ENCODE measurements around the gene PITPNC1.

PITPNC1 gene

DNA sequence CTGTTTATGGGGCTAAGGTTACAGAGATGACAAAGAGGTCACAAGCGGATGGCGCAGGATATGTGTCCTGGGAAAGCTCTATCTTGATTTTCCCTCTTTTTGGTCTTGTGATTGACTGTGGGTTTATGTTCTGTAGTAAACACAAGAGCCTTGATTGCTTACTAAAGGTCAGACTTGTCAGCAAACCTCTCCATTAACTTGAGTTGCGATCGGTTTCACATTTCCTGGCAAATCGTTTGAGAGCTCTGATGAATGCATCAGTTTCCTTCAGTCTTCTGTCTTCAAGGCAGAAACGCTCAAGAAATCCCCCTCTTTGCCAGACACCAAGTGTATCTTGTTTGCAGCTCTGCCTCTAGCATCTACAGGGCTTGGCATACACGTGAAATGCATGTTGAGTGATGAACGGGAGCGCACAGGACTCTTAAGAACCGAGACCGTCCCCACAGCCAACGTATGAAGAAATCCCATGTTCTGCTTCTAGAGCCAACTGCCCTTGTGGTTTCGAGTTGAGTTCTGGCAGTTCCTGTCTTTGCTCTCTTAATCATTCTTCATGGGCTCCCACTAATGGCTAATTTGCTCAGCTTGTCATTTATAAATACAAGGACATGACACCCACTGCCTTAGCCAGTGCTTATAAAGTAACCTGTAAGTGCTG, 143.3 kb downstream of the PITPNC1 start:
- DNase-seq: no peak

DNA sequence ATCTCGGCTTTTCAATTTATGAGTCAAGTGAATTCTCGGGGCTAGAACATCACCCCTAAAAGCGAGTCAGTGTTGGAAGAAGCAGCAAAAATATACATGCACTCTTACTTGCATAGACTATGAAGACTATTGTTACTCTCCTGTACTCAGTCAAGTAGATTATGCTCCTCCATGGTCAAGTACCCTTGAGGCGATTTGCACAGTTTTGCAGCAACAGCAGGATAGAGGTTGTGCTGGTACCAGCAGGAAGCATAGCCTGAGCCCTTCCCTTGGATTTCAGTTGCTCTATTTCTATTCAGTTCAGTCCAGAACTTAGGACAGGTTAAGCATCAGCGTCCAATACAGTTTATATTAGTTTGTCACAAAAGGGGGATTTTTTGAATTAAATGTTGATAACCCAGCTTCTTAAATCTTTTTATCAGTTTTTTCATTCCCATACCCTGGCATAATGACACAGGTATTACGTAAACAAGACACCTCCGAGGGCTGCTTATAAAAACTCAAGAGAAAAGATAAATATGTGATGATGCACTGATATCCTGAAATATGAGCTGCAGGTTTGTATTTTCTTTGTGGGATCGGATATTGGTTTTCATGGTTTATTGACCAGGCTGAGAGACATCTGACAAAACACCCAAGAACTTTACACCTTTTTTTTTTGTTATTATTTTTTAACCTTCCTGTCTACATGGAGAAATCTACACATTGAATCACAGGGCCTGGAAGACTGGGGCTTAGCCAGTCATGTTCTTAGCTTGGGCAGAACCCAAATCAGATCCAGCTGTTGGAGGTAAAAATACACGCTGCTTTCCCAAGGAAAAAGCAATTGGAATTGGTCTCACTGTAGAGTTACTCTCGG, 144.1 kb downstream of the PITPNC1 start:
- DNase-seq: no peak

- no peak for DNase-seq
Observed at GRCh38 chr17:67521775-67522069, 144.6 kb downstream of the PITPNC1 start.

DNA sequence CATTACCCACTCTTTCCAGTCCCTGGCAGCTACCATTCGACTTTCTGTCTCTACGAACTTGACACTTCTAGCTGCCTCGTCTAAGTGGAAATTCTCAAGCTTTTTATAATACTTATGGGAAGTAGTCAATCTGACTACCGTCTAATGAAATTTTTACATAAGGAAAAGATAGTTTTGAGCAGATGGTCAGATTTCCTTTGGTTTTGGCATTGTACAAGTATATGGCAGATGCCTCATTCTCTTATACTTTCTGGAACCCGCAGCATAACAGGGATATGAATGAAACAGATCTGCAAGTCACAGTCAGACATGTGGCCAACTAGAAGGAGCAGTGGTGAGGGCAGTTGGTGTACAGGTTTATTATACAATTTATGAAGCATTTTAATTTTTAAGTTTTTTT, 146.0 kb downstream of the PITPNC1 start:
- DNase-seq: no peak

- DNase-seq: no peak
Observed at GRCh38 chr17:67525239-67526135, 148.4 kb downstream of the PITPNC1 start.

GRCh38 chr17:67526700-67527099, 149.6 kb downstream of the PITPNC1 start:
- DNase-seq: no peak

GRCh38 chr17:67528751-67529436, 151.8 kb downstream of the PITPNC1 start:
- peak; percentile 41 for DNase-seq

- DNase-seq: no peak
Observed at GRCh38 chr17:67531291-67531690, 154.2 kb downstream of the PITPNC1 start.

DNA sequence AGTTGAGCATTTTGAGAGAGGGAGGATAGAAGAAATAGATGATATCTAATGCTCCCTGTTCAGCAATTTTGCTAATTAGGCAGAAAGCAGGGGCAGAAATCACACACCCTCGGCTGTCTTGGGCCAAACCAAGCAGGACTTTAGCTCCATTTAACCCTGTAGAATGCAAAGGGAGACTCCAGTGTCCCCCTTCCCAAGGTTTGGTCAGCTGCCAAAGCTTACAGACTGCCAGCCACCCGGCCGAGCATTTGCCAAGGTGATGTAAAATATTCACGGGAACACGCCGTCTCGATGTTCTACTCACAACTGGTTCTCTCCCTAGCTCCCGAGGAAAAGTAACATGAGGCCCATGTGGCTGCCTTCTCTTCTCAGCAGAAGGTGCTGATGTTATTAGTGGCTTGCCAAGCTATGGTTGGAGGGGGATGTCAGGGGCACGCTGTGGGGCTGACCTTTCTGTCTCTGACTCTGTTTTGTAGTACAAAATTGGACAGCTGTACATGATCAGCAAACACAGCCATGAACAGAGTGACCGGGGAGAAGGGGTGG, 155.3 kb downstream of the PITPNC1 start:
- DNase-seq: no peak

- no peak for DNase-seq
Observed at GRCh38 chr17:67534941-67535340, 157.9 kb downstream of the PITPNC1 start.

GRCh38 chr17:67542219-67543114, 165.4 kb downstream of the PITPNC1 start:
- DNase-seq: no peak

DNA sequence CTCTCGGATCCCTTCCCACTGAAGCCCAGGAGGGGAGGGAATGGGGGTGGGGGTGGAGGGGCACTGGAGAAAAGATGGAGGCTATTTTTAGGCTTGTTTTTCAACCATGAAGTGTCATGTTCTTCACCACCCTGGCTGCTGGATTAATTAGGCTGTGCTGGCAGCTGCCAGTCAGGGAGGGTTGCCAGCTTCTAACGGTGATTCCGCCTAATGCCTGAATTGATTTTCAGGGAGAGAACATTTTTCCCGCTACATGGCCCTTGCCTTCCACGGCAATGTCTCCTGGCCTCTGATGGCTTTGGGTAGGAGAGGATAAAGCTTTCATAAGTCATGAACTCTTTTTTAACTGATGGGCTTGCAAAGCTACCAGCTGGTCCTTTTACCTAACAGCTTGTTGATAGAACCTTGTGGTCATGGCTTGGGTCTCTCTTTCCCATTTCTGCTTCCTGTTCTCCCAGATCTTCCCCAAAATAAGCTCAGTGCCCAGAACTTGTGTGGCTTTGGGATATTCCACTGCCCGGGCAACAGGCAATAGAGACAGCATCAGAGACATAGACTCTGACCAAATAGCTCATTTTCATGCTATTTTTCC, 167.4 kb downstream of the PITPNC1 start:
- no peak for DNase-seq

DNA sequence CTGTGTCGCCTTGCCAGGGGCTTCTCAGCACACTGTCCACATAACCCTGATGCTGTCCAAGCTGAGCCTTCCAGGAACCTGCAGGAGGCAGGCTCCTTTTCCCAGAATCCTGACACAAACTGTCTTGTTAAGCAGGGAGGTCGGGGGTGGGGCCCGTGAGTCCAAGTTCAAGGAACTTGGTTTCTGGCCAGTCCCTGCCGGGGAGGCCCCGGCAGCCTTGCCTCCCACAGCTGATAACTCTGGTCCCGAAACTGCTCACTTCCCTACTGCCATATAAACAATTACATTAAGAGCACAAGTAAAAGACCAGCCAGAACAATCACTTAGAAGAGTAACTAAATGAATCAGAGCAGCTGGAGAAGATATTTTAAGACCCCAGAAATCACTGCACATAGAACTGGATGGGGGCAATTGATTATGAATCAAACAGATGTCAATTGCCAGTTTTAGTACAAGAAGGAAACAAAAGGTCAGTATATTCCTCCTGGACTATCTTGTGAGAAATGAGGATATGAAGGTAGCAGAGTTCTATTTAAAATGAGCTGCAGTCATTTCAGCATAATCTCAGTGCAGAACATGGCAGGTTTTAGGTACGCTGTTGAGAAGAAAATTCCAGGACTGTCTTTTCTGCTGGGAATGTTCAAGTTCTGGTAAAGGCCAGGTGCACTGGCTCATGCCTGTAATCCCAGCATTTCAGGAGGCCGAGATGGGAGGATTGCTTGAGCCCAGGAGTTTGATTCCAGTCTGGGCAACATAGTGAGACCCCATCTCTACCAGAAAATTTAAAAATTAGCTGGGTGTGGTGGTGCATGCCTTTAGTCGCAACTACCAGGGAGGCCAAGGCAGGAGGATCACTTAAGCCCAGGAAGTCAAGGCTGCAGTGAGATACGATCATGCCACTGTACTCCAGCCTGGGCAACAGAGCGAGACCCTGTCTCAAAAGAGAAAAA, 169.8 kb downstream of the PITPNC1 start:
- no peak for DNase-seq

GRCh38 chr17:67548693-67549092, 171.6 kb downstream of the PITPNC1 start:
- DNase-seq: no peak

GRCh38 chr17:67549820-67550219, 172.7 kb downstream of the PITPNC1 start:
- DNase-seq: no peak

DNA sequence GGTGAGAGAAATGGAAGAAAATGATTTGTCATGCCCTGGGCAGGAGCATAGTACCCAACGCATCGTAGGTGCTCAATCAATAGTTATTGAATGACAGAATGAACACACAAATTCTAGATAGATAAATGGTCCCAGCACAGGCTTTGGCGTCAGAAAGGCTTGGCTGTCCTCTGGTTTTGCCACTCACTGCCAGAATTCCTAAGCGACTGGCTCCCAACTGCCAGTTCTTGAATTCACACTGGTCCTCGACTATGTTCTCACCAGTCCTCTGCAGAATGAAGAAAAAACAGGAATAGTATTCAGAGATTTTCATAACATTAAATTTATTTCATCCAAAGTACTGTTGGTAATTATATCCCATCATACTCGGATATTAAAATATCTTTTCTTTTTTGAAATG, 177.6 kb downstream of the PITPNC1 start:
- no peak for DNase-seq

DNA sequence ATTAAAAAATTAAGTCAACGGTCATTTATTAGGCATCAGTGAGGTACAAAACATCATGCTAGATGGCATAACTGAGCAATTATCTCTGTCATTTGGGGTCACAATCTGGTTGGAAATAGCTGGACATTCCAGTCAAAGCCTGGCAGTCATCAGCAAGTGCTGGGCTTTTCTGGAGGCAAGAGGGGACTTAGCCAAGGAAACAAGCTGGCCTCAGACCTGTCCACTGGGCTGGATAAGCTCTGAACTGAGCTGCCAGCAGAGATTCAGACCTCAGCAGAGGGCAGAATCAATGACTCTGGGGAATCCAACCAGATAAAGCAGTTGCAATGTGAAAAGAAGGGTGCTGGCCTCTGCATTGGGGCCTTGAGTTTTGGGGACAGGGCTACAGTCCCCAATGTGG, 178.8 kb downstream of the PITPNC1 start:
- DNase-seq: no peak

- DNase-seq: no peak
Observed at GRCh38 chr17:67557052-67557845, 180.2 kb downstream of the PITPNC1 start.

DNA sequence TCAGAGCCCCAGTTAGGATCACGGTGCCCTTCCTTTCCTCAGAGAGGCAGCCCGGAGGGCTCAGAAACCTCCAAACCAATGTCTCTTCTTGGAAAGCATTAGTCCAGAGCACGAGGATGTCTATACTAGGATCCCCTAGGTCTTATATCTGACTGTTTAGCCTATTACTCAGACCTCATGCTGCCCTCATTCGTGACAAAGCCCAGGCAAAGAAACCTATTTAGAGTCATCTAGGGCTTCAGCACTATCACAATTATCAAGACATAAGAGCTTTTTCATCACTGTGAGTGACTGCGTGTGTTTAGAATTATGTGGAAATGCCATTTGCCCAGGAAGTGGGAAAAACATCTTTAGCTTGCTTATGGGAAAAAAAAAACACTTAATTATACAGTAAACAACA, 180.8 kb downstream of the PITPNC1 start:
- no peak for DNase-seq
